ENCODE results near the gene PHF23.

Gene PHF23

GRCh38 chr17:7196651-7197401, 42.4 kb downstream of the PHF23 start:
- no peak for DNase-seq

GRCh38 chr17:7195971-7196370, 43.3 kb downstream of the PHF23 start:
- no peak for DNase-seq

GRCh38 chr17:7192271-7192937, 46.9 kb downstream of the PHF23 start:
- DNase-seq, result no peak

GRCh38 chr17:7191571-7192270, 47.5 kb downstream of the PHF23 start:
- no peak for DNase-seq

GRCh38 chr17:7191069-7191468, 48.2 kb downstream of the PHF23 start:
- DNase-seq, result no peak

GRCh38 chr17:7190276-7190917, 48.9 kb downstream of the PHF23 start:
- DNase-seq, result no peak

GRCh38 chr17:7186241-7186640, 53.0 kb downstream of the PHF23 start:
- DNase-seq, result no peak

Measured in GDM1 (cell line).